HEK293 (cell line): ENCODE measurements around the gene GAREM1.

Experiments
- GLI4 ChIP-seq: fragments of 450-650 bp; formaldehyde crosslinking; IDR thresholded peaks from 2 replicates; pipeline ENCODE4 v1.5.1; 2016; ENCODE audit warnings: missing biosample characterization, missing genetic modification characterization
- KLF1 ChIP-seq: fragments of 450-650 bp; formaldehyde crosslinking; IDR thresholded peaks from 2 replicates; pipeline ENCODE4 v1.5.1; 2016; ENCODE audit warnings: missing biosample characterization, missing genetic modification characterization
- KLF8 ChIP-seq: fragments of 450-650 bp; formaldehyde crosslinking; IDR thresholded peaks from 2 replicates; pipeline ENCODE4 v1.5.1; 2016; ENCODE audit warnings: missing biosample characterization, missing genetic modification characterization
- REPIN1 ChIP-seq: fragments of 450-650 bp; formaldehyde crosslinking; IDR thresholded peaks from 2 replicates; pipeline ENCODE4 v1.5.1; 2017; ENCODE audit warnings: missing biosample characterization, missing genetic modification characterization, low read depth
- SETDB1 ChIP-seq: IDR thresholded peaks from one replicate; pipeline ENCODE4 v1.6.1; 2017; ENCODE audit warnings: mild to moderate bottlenecking, low read length, moderate library complexity, mixed read lengths; ENCODE audit not compliant: insufficient read length
- TRIM28 ChIP-seq: IDR thresholded peaks from 2 replicates; pipeline ENCODE4 v1.6.1; 2011; ENCODE audit warnings: low read length, control low read depth, borderline replicate concordance
- ZBTB17 ChIP-seq: fragments of 450-650 bp; formaldehyde crosslinking; IDR thresholded peaks from 2 replicates; pipeline ENCODE4 v1.5.1; 2016; ENCODE audit warnings: missing biosample characterization, missing genetic modification characterization
- ZFHX2 ChIP-seq: fragments of 450-650 bp; formaldehyde crosslinking; conservative IDR thresholded peaks from 2 replicates; pipeline ENCODE4 v1.5.1; 2016; ENCODE audit warnings: missing biosample characterization, missing genetic modification characterization
- ZNF169 ChIP-seq: fragments of 450-650 bp; formaldehyde crosslinking; IDR thresholded peaks from 2 replicates; pipeline ENCODE4 v1.5.1; 2016; ENCODE audit warnings: missing biosample characterization, missing genetic modification characterization
- ZNF19 ChIP-seq: fragments of 450-650 bp; formaldehyde crosslinking; IDR thresholded peaks from 2 replicates; pipeline ENCODE4; 2016; ENCODE audit warnings: missing biosample characterization, missing genetic modification characterization, low read depth
- ZNF202 ChIP-seq: fragments of 450-650 bp; formaldehyde crosslinking; IDR thresholded peaks from 2 replicates; pipeline ENCODE4 v1.5.1; 2016; ENCODE audit warnings: missing biosample characterization, missing genetic modification characterization, borderline replicate concordance
- ZNF214 ChIP-seq: fragments of 450-650 bp; formaldehyde crosslinking; IDR thresholded peaks from 2 replicates; pipeline ENCODE4 v1.5.1; 2017; ENCODE audit warnings: missing biosample characterization, mild to moderate bottlenecking, missing genetic modification characterization, borderline replicate concordance
- ZNF510 ChIP-seq: fragments of 450-650 bp; formaldehyde crosslinking; IDR thresholded peaks from 2 replicates; pipeline ENCODE4 v1.5.1; 2018; ENCODE audit warnings: mild to moderate bottlenecking, missing genetic modification characterization, missing biosample characterization; ENCODE audit not compliant: insufficient replicate concordance
- ZNF558 ChIP-seq: fragments of 450-650 bp; formaldehyde crosslinking; IDR thresholded peaks from 2 replicates; pipeline ENCODE4 v1.5.1; 2016; ENCODE audit warnings: missing biosample characterization, missing genetic modification characterization
- ZNF792 ChIP-seq: fragments of 450-650 bp; formaldehyde crosslinking; IDR thresholded peaks from 2 replicates; pipeline ENCODE4 v1.5.1; 2016; ENCODE audit warnings: missing biosample characterization, missing genetic modification characterization
- ZNF837 ChIP-seq: fragments of 450-650 bp; formaldehyde crosslinking; IDR thresholded peaks from 2 replicates; pipeline ENCODE4 v1.5.1; 2016; ENCODE audit warnings: missing biosample characterization, missing genetic modification characterization
- ZSCAN30 ChIP-seq: fragments of 450-650 bp; IDR thresholded peaks from 2 replicates; pipeline ENCODE4 v1.5.1; 2018; ENCODE audit warnings: missing biosample characterization, mild to moderate bottlenecking, missing genetic modification characterization, moderate library complexity
- TF ChIP-seq, protein P1 (sequence below): fragments of 450-650 bp; formaldehyde crosslinking; IDR thresholded peaks from 2 replicates; pipeline ENCODE4 v1.5.1; 2016; ENCODE audit warnings: missing biosample characterization, missing genetic modification characterization, borderline replicate concordance
- TF ChIP-seq, protein P2 (sequence below): fragments of 450-650 bp; formaldehyde crosslinking; conservative IDR thresholded peaks from 2 replicates; pipeline ENCODE4 v1.5.1; 2016; ENCODE audit warnings: low read depth, missing biosample characterization, missing genetic modification characterization
- TF ChIP-seq, protein P3 (sequence below): fragments of 450-650 bp; formaldehyde crosslinking; IDR thresholded peaks from 2 replicates; pipeline ENCODE4 v1.5.1; 2016; ENCODE audit warnings: missing biosample characterization, missing genetic modification characterization
- TF ChIP-seq, protein P4 (sequence below): IDR thresholded peaks from 2 replicates; pipeline ENCODE4 v1.6.1; 2011; ENCODE audit warnings: mild to moderate bottlenecking, low read depth, low read length, borderline replicate concordance
- TF ChIP-seq, protein P5 (sequence below): fragments of 450-650 bp; formaldehyde crosslinking; IDR thresholded peaks from 2 replicates; pipeline ENCODE4 v1.5.1; 2016; ENCODE audit warnings: missing biosample characterization, missing genetic modification characterization

Gene GAREM1

DNA sequence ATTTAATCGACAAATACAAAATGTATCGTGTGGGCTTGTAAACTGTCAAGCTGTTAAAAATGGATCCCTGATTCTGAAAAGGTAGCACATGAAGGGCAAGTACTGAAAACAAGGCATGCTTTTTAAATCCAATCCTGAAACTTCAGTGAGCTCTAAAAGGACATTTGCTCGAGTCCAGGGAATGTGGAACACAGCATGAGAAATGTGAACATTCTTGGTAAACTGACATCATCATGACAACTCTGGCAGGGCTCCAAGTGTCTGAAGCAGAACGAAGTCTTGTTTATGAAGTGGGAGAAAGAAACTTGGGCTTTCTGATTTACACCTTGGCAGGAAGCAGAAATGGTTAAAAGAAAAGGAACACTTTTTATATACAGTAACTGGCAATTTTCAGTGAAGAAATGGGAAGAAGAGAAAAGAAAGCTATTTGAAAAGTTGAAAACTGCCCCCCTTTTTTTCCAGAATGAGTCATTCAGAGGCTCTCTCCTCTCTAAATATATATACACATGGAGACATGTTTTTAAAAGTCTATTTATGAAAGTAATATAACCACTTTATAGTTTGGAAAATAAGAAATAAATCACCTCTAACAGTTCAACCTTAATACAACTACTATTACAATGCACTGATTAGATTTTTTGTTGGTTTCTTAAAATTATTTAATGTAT, 120.8 kb downstream of the GAREM1 start (continued):
- TF ChIP-seq TRIM28 = peak; percentile 90; the same call in 1 of the 2 replicates
- TF ChIP-seq GLI4 = no peak
- TF ChIP-seq ZNF19 (tag by site-specific recombination) = no peak
- TF ChIP-seq ZFHX2 = no peak
- TF ChIP-seq, protein P1, sequence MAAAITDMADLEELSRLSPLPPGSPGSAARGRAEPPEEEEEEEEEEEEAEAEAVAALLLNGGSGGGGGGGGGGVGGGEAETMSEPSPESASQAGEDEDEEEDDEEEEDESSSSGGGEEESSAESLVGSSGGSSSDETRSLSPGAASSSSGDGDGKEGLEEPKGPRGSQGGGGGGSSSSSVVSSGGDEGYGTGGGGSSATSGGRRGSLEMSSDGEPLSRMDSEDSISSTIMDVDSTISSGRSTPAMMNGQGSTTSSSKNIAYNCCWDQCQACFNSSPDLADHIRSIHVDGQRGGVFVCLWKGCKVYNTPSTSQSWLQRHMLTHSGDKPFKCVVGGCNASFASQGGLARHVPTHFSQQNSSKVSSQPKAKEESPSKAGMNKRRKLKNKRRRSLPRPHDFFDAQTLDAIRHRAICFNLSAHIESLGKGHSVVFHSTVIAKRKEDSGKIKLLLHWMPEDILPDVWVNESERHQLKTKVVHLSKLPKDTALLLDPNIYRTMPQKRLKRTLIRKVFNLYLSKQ (tag by site-specific recombination) = no peak
- TF ChIP-seq KLF1 (tag by site-specific recombination) = no peak
- TF ChIP-seq, protein P2, sequence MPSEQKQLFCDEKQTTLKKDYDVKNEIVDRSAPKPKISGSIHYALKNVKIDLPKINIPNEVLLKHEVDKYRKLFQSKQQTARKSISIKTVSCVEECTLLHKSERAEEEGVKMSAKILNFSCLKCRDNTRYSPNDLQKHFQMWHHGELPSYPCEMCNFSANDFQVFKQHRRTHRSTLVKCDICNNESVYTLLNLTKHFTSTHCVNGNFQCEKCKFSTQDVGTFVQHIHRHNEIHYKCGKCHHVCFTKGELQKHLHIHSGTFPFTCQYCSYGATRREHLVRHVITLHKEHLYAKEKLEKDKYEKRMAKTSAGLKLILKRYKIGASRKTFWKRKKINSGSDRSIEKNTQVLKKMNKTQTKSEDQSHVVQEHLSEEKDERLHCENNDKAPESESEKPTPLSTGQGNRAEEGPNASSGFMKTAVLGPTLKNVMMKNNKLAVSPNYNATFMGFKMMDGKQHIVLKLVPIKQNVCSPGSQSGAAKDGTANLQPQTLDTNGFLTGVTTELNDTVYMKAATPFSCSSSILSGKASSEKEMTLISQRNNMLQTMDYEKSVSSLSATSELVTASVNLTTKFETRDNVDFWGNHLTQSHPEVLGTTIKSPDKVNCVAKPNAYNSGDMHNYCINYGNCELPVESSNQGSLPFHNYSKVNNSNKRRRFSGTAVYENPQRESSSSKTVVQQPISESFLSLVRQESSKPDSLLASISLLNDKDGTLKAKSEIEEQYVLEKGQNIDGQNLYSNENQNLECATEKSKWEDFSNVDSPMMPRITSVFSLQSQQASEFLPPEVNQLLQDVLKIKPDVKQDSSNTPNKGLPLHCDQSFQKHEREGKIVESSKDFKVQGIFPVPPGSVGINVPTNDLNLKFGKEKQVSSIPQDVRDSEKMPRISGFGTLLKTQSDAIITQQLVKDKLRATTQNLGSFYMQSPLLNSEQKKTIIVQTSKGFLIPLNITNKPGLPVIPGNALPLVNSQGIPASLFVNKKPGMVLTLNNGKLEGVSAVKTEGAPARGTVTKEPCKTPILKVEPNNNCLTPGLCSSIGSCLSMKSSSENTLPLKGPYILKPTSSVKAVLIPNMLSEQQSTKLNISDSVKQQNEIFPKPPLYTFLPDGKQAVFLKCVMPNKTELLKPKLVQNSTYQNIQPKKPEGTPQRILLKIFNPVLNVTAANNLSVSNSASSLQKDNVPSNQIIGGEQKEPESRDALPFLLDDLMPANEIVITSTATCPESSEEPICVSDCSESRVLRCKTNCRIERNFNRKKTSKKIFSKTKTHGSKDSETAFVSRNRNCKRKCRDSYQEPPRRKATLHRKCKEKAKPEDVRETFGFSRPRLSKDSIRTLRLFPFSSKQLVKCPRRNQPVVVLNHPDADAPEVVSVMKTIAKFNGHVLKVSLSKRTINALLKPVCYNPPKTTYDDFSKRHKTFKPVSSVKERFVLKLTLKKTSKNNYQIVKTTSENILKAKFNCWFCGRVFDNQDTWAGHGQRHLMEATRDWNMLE (tag by site-specific recombination) = no peak
- no peak for TF ChIP-seq ZNF837 (tag by site-specific recombination)
- no peak for TF ChIP-seq KLF8 (tag by site-specific recombination)
- TF ChIP-seq SETDB1 = no peak
- TF ChIP-seq, protein P3, sequence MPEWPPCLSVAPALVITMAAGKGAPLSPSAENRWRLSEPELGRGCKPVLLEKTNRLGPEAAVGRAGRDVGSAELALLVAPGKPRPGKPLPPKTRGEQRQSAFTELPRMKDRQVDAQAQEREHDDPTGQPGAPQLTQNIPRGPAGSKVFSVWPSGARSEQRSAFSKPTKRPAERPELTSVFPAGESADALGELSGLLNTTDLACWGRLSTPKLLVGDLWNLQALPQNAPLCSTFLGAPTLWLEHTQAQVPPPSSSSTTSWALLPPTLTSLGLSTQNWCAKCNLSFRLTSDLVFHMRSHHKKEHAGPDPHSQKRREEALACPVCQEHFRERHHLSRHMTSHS (tag by site-specific recombination) = no peak
- TF ChIP-seq REPIN1 (tag by site-specific recombination) = no peak
- TF ChIP-seq ZSCAN30 = no peak
- no peak for TF ChIP-seq ZNF558 (tag by site-specific recombination)
- TF ChIP-seq ZNF510 (tag by site-specific recombination) = no peak
- no peak for TF ChIP-seq ZNF214 (tag by site-specific recombination)
- no peak for TF ChIP-seq ZNF169 (tag by site-specific recombination)
- TF ChIP-seq ZBTB17 (tag by site-specific recombination) = no peak
- no peak for TF ChIP-seq ZNF202 (tag by site-specific recombination)
- TF ChIP-seq, protein P4, sequence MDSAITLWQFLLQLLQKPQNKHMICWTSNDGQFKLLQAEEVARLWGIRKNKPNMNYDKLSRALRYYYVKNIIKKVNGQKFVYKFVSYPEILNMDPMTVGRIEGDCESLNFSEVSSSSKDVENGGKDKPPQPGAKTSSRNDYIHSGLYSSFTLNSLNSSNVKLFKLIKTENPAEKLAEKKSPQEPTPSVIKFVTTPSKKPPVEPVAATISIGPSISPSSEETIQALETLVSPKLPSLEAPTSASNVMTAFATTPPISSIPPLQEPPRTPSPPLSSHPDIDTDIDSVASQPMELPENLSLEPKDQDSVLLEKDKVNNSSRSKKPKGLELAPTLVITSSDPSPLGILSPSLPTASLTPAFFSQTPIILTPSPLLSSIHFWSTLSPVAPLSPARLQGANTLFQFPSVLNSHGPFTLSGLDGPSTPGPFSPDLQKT = no peak
- TF ChIP-seq, protein P5, sequence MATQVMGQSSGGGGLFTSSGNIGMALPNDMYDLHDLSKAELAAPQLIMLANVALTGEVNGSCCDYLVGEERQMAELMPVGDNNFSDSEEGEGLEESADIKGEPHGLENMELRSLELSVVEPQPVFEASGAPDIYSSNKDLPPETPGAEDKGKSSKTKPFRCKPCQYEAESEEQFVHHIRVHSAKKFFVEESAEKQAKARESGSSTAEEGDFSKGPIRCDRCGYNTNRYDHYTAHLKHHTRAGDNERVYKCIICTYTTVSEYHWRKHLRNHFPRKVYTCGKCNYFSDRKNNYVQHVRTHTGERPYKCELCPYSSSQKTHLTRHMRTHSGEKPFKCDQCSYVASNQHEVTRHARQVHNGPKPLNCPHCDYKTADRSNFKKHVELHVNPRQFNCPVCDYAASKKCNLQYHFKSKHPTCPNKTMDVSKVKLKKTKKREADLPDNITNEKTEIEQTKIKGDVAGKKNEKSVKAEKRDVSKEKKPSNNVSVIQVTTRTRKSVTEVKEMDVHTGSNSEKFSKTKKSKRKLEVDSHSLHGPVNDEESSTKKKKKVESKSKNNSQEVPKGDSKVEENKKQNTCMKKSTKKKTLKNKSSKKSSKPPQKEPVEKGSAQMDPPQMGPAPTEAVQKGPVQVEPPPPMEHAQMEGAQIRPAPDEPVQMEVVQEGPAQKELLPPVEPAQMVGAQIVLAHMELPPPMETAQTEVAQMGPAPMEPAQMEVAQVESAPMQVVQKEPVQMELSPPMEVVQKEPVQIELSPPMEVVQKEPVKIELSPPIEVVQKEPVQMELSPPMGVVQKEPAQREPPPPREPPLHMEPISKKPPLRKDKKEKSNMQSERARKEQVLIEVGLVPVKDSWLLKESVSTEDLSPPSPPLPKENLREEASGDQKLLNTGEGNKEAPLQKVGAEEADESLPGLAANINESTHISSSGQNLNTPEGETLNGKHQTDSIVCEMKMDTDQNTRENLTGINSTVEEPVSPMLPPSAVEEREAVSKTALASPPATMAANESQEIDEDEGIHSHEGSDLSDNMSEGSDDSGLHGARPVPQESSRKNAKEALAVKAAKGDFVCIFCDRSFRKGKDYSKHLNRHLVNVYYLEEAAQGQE = no peak
- no peak for TF ChIP-seq ZNF792
- TF ChIP-seq, all 188 proteins: peak for 18
